K562 (cell line): ENCODE measurements around the gene ASS1. TPM values are rescaled to one million over a fixed set of nuclear protein-coding genes. Genes with fewer than 3 reads are reported as not detected.

Source experiments
- EP300 ChIP-seq: IDR thresholded peaks from 2 replicates; pipeline ENCODE4 v1.6.1; 2012; ENCODE audit warnings: low read length, improper control_type of control experiment
- HDAC1 ChIP-seq, 2 experiments: fragments of 450-650 bp; IDR thresholded peaks; 2 replicates each; pipeline ENCODE4 v1.6.1; 2016 to 2017; ENCODE audit warnings: inconsistent platforms in 1 of 2, mild to moderate bottlenecking in 1 of 2, moderate library complexity in 1 of 2
- NCOA4 ChIP-seq: fragments of 450-650 bp; IDR thresholded peaks from 2 replicates; pipeline ENCODE4 v1.6.1; 2018; ENCODE audit warnings: mild to moderate bottlenecking; ENCODE audit not compliant: partially characterized antibody
- POLR2AphosphoS2 ChIP-seq: IDR thresholded peaks from 2 replicates; pipeline ENCODE4 v1.6.1; 2012; ENCODE audit warnings: low read length, improper control_type of control experiment
- ZFX ChIP-seq: sonication (generic); formaldehyde crosslinking; IDR thresholded peaks from 2 replicates; pipeline ENCODE4 v1.8.0; 2022; ENCODE audit warnings: mild to moderate bottlenecking, missing genetic modification reagents, moderate library complexity
- ZNF311 ChIP-seq: fragments of 250-450 bp; sonication (Bioruptor Pico); IDR thresholded peaks from 2 replicates; pipeline ENCODE4 v1.4.0; 2020; ENCODE audit warnings: mild to moderate bottlenecking, moderate library complexity
- polyA plus RNA-seq, 8 experiments: library from polyadenylated mRNA; depleted of rRNA in 4 of 8; stranded (reverse) in 5 of 8; unstranded in 3 of 8; fragments of >200 nt; fragmentation: Nextera tagmentation in 2 of 8; fragmentation: Illumina TruSeq in 1 of 8; extraction: Ambion mirVana in 2 of 8; extraction: Trizol in 1 of 8; gene quantifications; 2 replicates each; pipeline versions ENCODE4 v1.2.1 to v1.2.3, GENCODE V29; 2011 to 2014; ENCODE audit warnings: inconsistent platforms in 1 of 8, missing spikeins in 1 of 8
- total RNA-seq, 7 experiments: library from RNA; depleted of rRNA in 6 of 7; stranded (reverse); fragments of >200 nt in 6 of 7; fragmentation: Illumina TruSeq in 2 of 7; extraction: Trizol in 2 of 7; gene quantifications; 2 replicates each; pipeline versions ENCODE4 v1.2.1 to v1.2.3, GENCODE V29; 2011 to 2021; ENCODE audit warnings: low replicate concordance in 1 of 7
- TF ChIP-seq, protein P1 (sequence below), 2 experiments: fragments of 450-650 bp; conservative IDR thresholded peaks; 2 replicates each; pipeline ENCODE4 v1.6.1; 2017; ENCODE audit warnings: mild to moderate bottlenecking in 2 of 2, moderate library complexity in 2 of 2
- TF ChIP-seq, protein P2 (sequence below): sonication (generic); formaldehyde crosslinking; IDR thresholded peaks from 2 replicates; pipeline ENCODE4 v1.4.0; 2020; ENCODE audit warnings: mild to moderate bottlenecking, missing genetic modification reagents
- TF ChIP-seq, protein P3 (sequence below): fragments of 450-650 bp; IDR thresholded peaks from 2 replicates; pipeline ENCODE4 v1.6.1; 2016; ENCODE audit warnings: low read depth
- TF ChIP-seq, protein P4 (sequence below): IDR thresholded peaks from 2 replicates; pipeline ENCODE4 v1.6.1; 2014; ENCODE audit warnings: antibody characterized with exemption
- TF ChIP-seq, protein P5 (sequence below): sonication (generic); formaldehyde crosslinking; IDR thresholded peaks from 2 replicates; pipeline ENCODE4 v1.8.0; 2022; ENCODE audit warnings: mild to moderate bottlenecking, missing genetic modification reagents, borderline replicate concordance

Gene ASS1
- total and polyA plus RNA-seq, 9 of the 15 experiments (the other 6 are each of a cell fraction or from before 2014, with no cell fraction given): 1.5 to 5.7 (median 3.7) TPM

DNA sequence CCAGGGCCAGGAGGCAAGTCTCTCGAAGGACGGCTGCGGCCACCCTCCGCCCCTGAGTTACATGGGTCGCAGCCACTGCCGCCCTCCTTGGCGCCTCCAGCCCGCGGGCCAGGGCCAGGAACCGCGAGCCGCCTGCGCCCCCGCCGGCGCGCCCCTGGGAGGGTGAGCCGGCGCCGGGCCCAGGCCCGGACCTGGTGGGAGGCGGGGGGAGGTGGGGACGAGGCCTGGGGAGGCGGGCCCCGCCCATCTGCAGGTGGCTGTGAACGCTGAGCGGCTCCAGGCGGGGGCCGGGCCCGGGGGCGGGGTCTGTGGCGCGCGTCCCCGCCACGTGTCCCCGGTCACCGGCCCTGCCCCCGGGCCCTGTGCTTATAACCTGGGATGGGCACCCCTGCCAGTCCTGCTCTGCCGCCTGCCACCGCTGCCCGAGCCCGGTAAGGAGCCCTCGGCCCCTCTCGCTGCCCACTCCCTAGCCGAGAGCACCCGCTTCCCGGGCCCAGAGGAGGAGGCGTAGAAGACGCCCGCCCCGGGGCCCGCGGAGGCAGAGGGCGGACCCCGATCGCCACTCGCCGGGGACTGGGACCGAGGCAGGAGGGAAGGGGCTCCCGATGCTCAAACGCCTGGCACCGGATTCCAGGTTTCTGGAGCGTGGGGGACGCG lies at the start of gene ASS1 (continued):
- TF ChIP-seq, protein P1, sequence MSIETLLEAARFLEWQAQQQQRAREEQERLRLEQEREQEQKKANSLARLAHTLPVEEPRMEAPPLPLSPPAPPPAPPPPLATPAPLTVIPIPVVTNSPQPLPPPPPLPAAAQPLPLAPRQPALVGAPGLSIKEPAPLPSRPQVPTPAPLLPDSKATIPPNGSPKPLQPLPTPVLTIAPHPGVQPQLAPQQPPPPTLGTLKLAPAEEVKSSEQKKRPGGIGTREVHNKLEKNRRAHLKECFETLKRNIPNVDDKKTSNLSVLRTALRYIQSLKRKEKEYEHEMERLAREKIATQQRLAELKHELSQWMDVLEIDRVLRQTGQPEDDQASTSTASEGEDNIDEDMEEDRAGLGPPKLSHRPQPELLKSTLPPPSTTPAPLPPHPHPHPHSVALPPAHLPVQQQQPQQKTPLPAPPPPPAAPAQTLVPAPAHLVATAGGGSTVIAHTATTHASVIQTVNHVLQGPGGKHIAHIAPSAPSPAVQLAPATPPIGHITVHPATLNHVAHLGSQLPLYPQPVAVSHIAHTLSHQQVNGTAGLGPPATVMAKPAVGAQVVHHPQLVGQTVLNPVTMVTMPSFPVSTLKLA (conservative IDR thresholded peaks at IDR 0.05): peak; percentile 89 to 95
- TF ChIP-seq, protein P2, sequence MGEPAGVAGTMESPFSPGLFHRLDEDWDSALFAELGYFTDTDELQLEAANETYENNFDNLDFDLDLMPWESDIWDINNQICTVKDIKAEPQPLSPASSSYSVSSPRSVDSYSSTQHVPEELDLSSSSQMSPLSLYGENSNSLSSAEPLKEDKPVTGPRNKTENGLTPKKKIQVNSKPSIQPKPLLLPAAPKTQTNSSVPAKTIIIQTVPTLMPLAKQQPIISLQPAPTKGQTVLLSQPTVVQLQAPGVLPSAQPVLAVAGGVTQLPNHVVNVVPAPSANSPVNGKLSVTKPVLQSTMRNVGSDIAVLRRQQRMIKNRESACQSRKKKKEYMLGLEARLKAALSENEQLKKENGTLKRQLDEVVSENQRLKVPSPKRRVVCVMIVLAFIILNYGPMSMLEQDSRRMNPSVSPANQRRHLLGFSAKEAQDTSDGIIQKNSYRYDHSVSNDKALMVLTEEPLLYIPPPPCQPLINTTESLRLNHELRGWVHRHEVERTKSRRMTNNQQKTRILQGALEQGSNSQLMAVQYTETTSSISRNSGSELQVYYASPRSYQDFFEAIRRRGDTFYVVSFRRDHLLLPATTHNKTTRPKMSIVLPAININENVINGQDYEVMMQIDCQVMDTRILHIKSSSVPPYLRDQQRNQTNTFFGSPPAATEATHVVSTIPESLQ: no peak
- TF ChIP-seq ZFX (no peak), HDAC1 (IDR thresholded peaks at IDR 0.05) (peak in 1 of 2 experiments; percentile 49; a peak in 1 of 4 replicates), NCOA4 (no peak), EP300 (no peak), POLR2AphosphoS2 (no peak), ZNF311 (no peak)
- TF ChIP-seq, protein P3, sequence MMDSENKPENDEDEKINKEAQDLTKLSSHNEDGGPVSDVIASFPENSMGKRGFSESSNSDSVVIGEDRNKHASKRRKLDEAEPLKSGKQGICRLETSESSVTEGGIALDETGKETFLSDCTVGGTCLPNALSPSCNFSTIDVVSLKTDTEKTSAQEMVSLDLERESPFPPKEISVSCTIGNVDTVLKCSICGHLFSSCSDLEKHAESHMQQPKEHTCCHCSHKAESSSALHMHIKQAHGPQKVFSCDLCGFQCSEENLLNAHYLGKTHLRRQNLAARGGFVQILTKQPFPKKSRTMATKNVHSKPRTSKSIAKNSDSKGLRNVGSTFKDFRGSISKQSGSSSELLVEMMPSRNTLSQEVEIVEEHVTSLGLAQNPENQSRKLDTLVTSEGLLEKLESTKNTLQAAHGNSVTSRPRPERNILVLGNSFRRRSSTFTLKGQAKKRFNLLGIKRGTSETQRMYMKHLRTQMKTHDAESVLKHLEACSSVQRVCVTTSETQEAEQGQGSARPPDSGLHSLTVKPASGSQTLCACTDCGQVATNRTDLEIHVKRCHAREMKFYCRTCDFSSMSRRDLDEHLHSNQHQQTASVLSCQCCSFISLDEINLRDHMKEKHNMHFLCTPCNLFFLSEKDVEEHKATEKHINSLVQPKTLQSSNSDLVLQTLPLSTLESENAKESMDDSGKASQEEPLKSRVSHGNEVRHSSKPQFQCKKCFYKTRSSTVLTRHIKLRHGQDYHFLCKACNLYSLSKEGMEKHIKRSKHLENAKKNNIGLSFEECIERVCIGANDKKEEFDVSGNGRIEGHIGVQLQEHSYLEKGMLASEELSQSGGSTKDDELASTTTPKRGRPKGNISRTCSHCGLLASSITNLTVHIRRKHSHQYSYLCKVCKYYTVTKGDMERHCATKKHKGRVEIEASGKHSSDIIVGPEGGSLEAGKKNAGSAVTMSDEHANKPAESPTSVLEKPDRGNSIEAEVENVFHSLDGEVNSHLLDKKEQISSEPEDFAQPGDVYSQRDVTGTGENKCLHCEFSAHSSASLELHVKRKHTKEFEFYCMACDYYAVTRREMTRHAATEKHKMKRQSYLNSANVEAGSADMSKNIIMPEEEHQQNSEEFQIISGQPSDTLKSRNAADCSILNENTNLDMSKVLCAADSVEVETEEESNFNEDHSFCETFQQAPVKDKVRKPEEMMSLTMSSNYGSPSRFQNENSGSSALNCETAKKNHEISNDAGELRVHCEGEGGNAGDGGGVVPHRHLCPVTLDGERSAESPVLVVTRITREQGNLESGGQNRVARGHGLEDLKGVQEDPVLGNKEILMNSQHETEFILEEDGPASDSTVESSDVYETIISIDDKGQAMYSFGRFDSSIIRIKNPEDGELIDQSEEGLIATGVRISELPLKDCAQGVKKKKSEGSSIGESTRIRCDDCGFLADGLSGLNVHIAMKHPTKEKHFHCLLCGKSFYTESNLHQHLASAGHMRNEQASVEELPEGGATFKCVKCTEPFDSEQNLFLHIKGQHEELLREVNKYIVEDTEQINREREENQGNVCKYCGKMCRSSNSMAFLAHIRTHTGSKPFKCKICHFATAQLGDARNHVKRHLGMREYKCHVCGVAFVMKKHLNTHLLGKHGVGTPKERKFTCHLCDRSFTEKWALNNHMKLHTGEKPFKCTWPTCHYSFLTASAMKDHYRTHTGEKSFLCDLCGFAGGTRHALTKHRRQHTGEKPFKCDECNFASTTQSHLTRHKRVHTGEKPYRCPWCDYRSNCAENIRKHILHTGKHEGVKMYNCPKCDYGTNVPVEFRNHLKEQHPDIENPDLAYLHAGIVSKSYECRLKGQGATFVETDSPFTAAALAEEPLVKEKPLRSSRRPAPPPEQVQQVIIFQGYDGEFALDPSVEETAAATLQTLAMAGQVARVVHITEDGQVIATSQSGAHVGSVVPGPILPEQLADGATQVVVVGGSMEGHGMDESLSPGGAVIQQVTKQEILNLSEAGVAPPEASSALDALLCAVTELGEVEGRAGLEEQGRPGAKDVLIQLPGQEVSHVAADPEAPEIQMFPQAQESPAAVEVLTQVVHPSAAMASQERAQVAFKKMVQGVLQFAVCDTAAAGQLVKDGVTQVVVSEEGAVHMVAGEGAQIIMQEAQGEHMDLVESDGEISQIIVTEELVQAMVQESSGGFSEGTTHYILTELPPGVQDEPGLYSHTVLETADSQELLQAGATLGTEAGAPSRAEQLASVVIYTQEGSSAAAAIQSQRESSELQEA: no peak
- TF ChIP-seq, protein P4, sequence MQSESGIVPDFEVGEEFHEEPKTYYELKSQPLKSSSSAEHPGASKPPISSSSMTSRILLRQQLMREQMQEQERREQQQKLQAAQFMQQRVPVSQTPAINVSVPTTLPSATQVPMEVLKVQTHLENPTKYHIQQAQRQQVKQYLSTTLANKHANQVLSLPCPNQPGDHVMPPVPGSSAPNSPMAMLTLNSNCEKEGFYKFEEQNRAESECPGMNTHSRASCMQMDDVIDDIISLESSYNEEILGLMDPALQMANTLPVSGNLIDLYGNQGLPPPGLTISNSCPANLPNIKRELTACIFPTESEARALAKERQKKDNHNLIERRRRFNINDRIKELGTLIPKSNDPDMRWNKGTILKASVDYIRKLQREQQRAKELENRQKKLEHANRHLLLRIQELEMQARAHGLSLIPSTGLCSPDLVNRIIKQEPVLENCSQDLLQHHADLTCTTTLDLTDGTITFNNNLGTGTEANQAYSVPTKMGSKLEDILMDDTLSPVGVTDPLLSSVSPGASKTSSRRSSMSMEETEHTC: no peak
- TF ChIP-seq, protein P5, sequence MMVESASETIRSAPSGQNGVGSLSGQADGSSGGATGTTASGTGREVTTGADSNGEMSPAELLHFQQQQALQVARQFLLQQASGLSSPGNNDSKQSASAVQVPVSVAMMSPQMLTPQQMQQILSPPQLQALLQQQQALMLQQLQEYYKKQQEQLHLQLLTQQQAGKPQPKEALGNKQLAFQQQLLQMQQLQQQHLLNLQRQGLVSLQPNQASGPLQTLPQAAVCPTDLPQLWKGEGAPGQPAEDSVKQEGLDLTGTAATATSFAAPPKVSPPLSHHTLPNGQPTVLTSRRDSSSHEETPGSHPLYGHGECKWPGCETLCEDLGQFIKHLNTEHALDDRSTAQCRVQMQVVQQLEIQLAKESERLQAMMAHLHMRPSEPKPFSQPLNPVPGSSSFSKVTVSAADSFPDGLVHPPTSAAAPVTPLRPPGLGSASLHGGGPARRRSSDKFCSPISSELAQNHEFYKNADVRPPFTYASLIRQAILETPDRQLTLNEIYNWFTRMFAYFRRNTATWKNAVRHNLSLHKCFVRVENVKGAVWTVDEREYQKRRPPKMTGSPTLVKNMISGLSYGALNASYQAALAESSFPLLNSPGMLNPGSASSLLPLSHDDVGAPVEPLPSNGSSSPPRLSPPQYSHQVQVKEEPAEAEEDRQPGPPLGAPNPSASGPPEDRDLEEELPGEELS (CRISPR knock-in tag): no peak
